ENCODE results near the gene EVI5L. TPM values are rescaled to one million over a fixed set of nuclear protein-coding genes. Genes with fewer than 3 reads are reported as not detected.
A peak's percentile ranks its signal among the peaks of the same experiment; 100 is the strongest.

The EVI5L gene
- total and polyA plus RNA-seq, 5 donors from 2014 or later, result 1.9 to 10.2 (median 2.2) TPM

DNA sequence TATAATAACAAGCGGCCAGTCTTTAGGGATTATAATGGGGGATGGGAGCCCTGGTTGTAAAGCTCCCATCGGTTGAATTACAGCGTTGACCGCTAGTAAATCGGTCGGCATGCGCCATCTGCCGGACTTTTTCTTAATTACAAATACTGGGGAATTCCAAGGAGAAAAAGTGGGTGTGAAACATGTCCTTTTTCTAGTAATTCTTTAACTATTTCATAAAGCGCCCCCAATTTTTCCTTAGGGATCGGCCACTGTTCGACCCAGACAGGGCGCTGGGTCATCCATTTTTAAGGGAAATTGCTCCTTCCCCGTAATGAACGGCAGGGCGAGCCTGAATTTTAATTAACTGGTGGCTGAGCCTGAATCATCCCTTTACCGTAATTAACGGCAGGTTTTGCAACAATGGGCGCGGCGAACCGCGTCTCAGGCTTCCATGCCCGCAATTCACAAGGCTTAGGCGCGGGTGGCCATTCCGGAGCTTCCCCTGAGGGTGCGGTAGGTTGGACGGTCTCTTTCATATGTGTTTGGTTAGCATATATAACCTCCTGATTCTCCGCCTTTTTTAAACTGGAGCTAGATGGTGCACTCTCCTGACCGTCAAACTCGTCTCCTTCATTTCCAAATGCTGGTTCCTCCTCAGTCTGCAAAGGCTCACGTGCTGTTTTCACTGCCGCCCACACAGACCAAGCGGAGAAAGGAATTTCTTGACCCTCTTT is 30.2 kb upstream of the EVI5L start:
- Histone ChIP-seq H3K9me3 (ENCODE audit: control insufficient read depth in 2 of 2, low read length in 2 of 2) (peaks cover 0 to 3% of the 10 kb centered on the region in 2 experiments), H3K27me3 (ENCODE audit: control insufficient read depth, insufficient read depth, low read length) (peaks cover 5% of the 10 kb centered on the region), H3K36me3 (ENCODE audit: control insufficient read depth, insufficient read depth, low read length) (no peaks in the 10 kb centered on the region), H3K4me3 (ENCODE audit: low read depth, low read length) (no peak overlapping the region), H3K4me1 (ENCODE audit: control insufficient read depth, insufficient read depth, low read length, poor library complexity, severe bottlenecking) (peaks cover 8% of the 10 kb centered on the region), H3K27ac (ENCODE audit: insufficient read depth, low read length, poor library complexity, severe bottlenecking) (no peak overlapping the region)
- H3K27me3 Mint-ChIP-seq, result peaks cover 50% of the 10 kb centered on the region
- DNase-seq, result peak; percentile 42 to 57 (median 45)
- H3K9me3 Mint-ChIP-seq, result peaks cover 0 to 1% (median 0%) of the 10 kb centered on the region in 7 donors
- peaks cover 0 to 10% (median 4%) of the 10 kb centered on the region in 4 donors for H3K4me1 Mint-ChIP-seq
- no peaks in the 10 kb centered on the region for H3K36me3 Mint-ChIP-seq
- no peak overlapping the region for H3K4me3 Mint-ChIP-seq
- ATAC-seq (ENCODE audit: low read depth in 2 of 2), result no peak
- H3K27ac Mint-ChIP-seq, result no peak overlapping the region

DNA sequence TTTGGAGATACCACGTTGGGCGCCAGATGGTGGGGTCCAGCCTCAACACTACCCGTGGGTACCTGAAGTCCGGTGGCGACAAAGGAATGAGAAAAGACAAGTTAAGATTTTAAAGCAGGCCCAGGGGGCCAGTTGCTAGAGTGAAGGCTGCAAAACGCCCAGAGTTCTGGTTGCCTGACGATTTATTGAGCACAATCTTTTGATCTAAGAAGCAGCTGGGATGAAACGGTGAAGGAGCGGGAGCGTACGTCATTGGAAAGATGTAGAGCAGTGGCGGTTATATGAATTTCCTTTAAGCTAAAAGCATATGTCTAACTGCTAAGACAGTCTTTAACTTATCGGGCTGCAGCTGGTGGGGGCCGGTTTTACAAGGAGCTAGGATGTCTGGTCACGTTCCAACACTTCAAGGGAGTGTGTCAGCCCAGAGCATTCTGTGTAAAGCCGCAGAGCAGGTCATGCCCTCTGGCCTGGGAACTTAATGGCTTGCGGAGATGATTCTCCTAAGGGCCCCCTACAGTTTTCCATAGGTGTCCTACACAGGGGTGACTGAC is 28.9 kb upstream of the EVI5L start:
- Mint-ChIP-seq H3K27ac (no peak overlapping the region), H3K9me3 (peaks cover 0 to 1% (median 0%) of the 10 kb centered on the region in 7 donors), H3K27me3 (peaks cover 51% of the 10 kb centered on the region), H3K4me1 (peaks cover 0 to 10% (median 4%) of the 10 kb centered on the region in 4 donors), H3K36me3 (no peaks in the 10 kb centered on the region), H3K4me3 (no peak overlapping the region)
- peaks cover 5% of the 10 kb centered on the region for H3K27me3 ChIP-seq (ENCODE audit: control insufficient read depth, insufficient read depth, low read length)
- H3K4me1 ChIP-seq (ENCODE audit: control insufficient read depth, insufficient read depth, low read length, poor library complexity, severe bottlenecking), result peaks cover 8% of the 10 kb centered on the region
- no peak for DNase-seq
- no peak for ATAC-seq (ENCODE audit: low read depth in 2 of 2)
- H3K4me3 ChIP-seq (ENCODE audit: low read depth, low read length), result no peak overlapping the region
- no peak overlapping the region for H3K27ac ChIP-seq (ENCODE audit: insufficient read depth, low read length, poor library complexity, severe bottlenecking)
- no peaks in the 10 kb centered on the region for H3K36me3 ChIP-seq (ENCODE audit: control insufficient read depth, insufficient read depth, low read length)
- peaks cover 0 to 3% of the 10 kb centered on the region in 2 experiments for H3K9me3 ChIP-seq (ENCODE audit: control insufficient read depth in 2 of 2, low read length in 2 of 2)

DNA sequence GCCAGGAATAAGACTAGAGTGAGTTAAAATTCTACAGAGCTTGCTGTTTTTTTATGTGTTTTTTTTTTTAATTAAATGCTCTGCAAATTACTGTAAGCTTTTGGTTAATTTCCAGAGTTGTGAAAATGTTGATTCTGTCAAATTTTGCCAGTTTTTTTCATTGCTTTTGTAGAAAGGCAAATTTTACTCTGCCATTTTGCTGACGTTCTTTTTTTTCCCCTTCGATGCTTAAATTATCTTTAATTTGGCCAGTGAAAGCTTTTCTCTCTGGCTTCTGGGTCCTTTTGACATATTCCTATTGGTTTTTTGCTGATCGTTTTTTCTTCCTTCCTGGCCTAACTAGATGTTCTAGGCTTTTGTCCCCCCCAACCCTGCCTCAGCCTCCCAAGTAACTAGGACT is 23.8 kb upstream of the EVI5L start:
- Mint-ChIP-seq H3K9me3 (peaks cover 0 to 11% (median 5%) of the 10 kb centered on the region in 7 donors), H3K27me3 (peaks cover 31% of the 10 kb centered on the region), H3K4me3 (no peak overlapping the region), H3K4me1 (peaks cover 0 to 9% (median 4%) of the 10 kb centered on the region in 4 donors), H3K36me3 (peaks cover 5% of the 10 kb centered on the region), H3K27ac (no peak overlapping the region)
- peaks cover 5% of the 10 kb centered on the region for H3K4me1 ChIP-seq (ENCODE audit: control insufficient read depth, insufficient read depth, low read length, poor library complexity, severe bottlenecking)
- H3K27me3 ChIP-seq (ENCODE audit: control insufficient read depth, insufficient read depth, low read length), result peaks cover 2% of the 10 kb centered on the region
- no peak overlapping the region for H3K27ac ChIP-seq (ENCODE audit: insufficient read depth, low read length, poor library complexity, severe bottlenecking)
- no peak for ATAC-seq (ENCODE audit: low read depth in 2 of 2)
- peaks cover 5 to 9% of the 10 kb centered on the region in 2 experiments for H3K9me3 ChIP-seq (ENCODE audit: control insufficient read depth in 2 of 2, low read length in 2 of 2)
- DNase-seq, result no peak
- H3K36me3 ChIP-seq (ENCODE audit: control insufficient read depth, insufficient read depth, low read length), result no peaks in the 10 kb centered on the region
- H3K4me3 ChIP-seq (ENCODE audit: low read depth, low read length), result no peak overlapping the region

DNA sequence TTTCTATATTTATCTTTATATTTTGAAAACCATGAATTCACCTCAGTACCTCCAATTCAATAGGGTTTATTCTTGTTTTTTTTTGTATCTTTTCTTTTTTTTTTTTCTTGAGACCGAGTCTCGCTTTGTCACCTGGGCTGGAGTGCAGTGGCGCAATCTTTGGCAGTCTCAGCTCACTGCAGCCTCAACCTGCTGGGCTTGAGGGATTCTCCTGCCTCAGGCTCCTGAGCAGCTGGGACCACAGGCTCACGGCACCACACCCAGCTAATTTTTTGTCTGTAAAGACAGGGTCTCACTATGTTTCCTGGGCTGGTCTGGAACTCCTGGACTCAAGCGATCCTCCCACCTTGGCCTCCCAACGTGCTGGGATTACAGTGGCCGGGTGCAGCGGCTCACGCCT is 23.1 kb upstream of the EVI5L start:
- Mint-ChIP-seq H3K27ac (peak overlapping the region in 1 of 3 donors; percentile 14), H3K9me3 (peaks cover 0 to 14% (median 8%) of the 10 kb centered on the region in 7 donors), H3K4me3 (no peak overlapping the region), H3K27me3 (peaks cover 35% of the 10 kb centered on the region), H3K36me3 (peaks cover 5% of the 10 kb centered on the region), H3K4me1 (peaks cover 0 to 9% (median 4%) of the 10 kb centered on the region in 4 donors)
- no peak overlapping the region for H3K27ac ChIP-seq (ENCODE audit: insufficient read depth, low read length, poor library complexity, severe bottlenecking)
- H3K9me3 ChIP-seq (ENCODE audit: control insufficient read depth in 2 of 2, low read length in 2 of 2), result peaks cover 12 to 15% of the 10 kb centered on the region in 2 experiments
- no peaks in the 10 kb centered on the region for H3K36me3 ChIP-seq (ENCODE audit: control insufficient read depth, insufficient read depth, low read length)
- H3K4me1 ChIP-seq (ENCODE audit: control insufficient read depth, insufficient read depth, low read length, poor library complexity, severe bottlenecking), result peaks cover 5% of the 10 kb centered on the region
- no peak for DNase-seq
- no peak overlapping the region for H3K4me3 ChIP-seq (ENCODE audit: low read depth, low read length)
- no peak for ATAC-seq (ENCODE audit: low read depth in 2 of 2)
- H3K27me3 ChIP-seq (ENCODE audit: control insufficient read depth, insufficient read depth, low read length), result peaks cover 4% of the 10 kb centered on the region

DNA sequence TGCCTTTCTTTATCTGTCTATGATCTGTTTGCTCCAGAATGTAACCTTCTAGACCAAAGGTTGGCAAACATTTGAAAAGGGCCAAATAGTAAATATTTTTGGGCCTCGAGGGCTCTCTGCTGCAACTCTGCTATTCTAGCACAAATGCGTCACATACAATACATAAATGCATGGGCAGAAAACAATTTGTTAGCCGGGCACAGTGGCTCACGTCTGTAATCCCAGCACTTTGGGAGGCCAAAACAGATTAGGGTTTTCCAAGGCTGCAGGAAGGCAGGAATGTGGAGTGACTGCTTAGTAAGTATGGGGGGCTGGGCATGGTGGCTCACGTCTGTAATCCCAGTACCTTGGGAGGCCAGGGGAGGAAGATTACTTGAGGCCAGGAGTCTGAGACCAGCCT is 21.9 kb upstream of the EVI5L start:
- peaks cover 4% of the 10 kb centered on the region for H3K27me3 ChIP-seq (ENCODE audit: control insufficient read depth, insufficient read depth, low read length)
- DNase-seq, result no peak
- H3K9me3 ChIP-seq (ENCODE audit: control insufficient read depth in 2 of 2, low read length in 2 of 2), result peaks cover 19 to 20% of the 10 kb centered on the region in 2 experiments
- H3K4me3 ChIP-seq (ENCODE audit: low read depth, low read length), result no peak overlapping the region
- H3K4me1 ChIP-seq (ENCODE audit: control insufficient read depth, insufficient read depth, low read length, poor library complexity, severe bottlenecking), result peaks cover 5% of the 10 kb centered on the region
- H3K4me1 Mint-ChIP-seq, result peaks cover 0 to 9% (median 4%) of the 10 kb centered on the region in 4 donors
- peak overlapping the region in 1 of 3 donors; percentile 79 for H3K27ac Mint-ChIP-seq
- peaks cover 5% of the 10 kb centered on the region for H3K36me3 Mint-ChIP-seq
- no peak for ATAC-seq (ENCODE audit: low read depth in 2 of 2)
- H3K9me3 Mint-ChIP-seq, result peaks cover 0 to 19% (median 10%) of the 10 kb centered on the region in 7 donors
- no peak overlapping the region for H3K27ac ChIP-seq (ENCODE audit: insufficient read depth, low read length, poor library complexity, severe bottlenecking)
- H3K36me3 ChIP-seq (ENCODE audit: control insufficient read depth, insufficient read depth, low read length), result no peaks in the 10 kb centered on the region
- no peak overlapping the region for H3K4me3 Mint-ChIP-seq
- peaks cover 31% of the 10 kb centered on the region for H3K27me3 Mint-ChIP-seq

DNA sequence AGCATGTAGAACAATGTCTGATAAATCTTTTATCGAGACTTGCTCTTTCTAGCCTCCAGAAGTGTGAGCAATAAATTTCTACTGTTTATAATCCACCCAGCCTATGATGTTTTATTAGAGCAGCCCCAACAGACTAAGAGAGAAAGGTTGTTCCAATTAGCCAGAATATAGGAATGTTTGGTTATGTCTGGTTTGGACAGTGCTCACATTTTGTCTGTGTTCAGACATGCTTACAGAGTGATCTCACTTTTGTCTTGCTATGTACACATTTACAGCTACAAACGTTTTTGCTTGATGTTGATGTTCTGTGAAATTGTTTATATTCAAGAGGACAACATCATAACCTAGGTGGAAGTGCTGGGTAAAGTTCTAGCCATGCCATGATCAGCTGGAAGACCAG is 18.0 kb upstream of the EVI5L start:
- peaks cover 3 to 24% (median 13%) of the 10 kb centered on the region in 7 donors for H3K9me3 Mint-ChIP-seq
- peaks cover 19 to 20% of the 10 kb centered on the region in 2 experiments for H3K9me3 ChIP-seq (ENCODE audit: control insufficient read depth in 2 of 2, low read length in 2 of 2)
- H3K36me3 ChIP-seq (ENCODE audit: control insufficient read depth, insufficient read depth, low read length), result no peaks in the 10 kb centered on the region
- H3K4me1 ChIP-seq (ENCODE audit: control insufficient read depth, insufficient read depth, low read length, poor library complexity, severe bottlenecking), result peaks cover 19% of the 10 kb centered on the region
- ATAC-seq (ENCODE audit: low read depth in 2 of 2) (no peak), DNase-seq (no peak)
- peak overlapping the region in 1 of 4 donors; percentile 2 for H3K4me3 Mint-ChIP-seq
- peaks cover 6 to 37% (median 20%) of the 10 kb centered on the region in 4 donors for H3K4me1 Mint-ChIP-seq
- H3K27me3 ChIP-seq (ENCODE audit: control insufficient read depth, insufficient read depth, low read length), result peaks cover 4% of the 10 kb centered on the region
- no peak overlapping the region for H3K27ac Mint-ChIP-seq
- H3K36me3 Mint-ChIP-seq, result peaks cover 12% of the 10 kb centered on the region
- H3K27me3 Mint-ChIP-seq, result peaks cover 23% of the 10 kb centered on the region
- no peak overlapping the region for H3K4me3 ChIP-seq (ENCODE audit: low read depth, low read length)
- no peak overlapping the region for H3K27ac ChIP-seq (ENCODE audit: insufficient read depth, low read length, poor library complexity, severe bottlenecking)

DNA sequence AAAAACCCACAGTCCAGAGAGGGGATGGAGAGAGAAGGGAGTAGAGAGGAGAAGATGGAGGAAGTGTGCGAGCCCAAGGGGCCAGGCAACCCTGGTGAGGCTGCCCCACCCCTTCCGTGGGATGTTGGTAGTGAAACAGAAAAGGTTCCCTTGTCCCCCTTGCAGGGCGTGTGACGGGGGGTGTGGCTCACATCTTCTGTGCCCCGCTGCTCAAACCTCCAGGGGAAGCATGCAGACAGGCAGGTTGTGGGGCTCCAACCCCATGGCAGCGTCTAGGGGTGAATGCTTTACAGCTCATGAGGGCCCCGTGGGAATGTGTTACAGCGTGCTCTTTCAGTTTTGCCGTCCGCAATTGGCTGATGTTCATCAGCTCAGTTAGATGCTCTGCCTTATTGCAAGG is 14.7 kb upstream of the EVI5L start:
- Mint-ChIP-seq H3K4me3 (peak overlapping the region; percentile 27 to 86 (median 66)), H3K9me3 (peaks cover 6 to 25% (median 16%) of the 10 kb centered on the region in 7 donors), H3K27me3 (peaks cover 52% of the 10 kb centered on the region), H3K4me1 (peaks cover 4 to 28% (median 17%) of the 10 kb centered on the region in 4 donors), H3K27ac (peak overlapping the region; percentile 33 to 78 (median 65)), H3K36me3 (peaks cover 12% of the 10 kb centered on the region)
- peak overlapping the region; percentile 15 for H3K4me3 ChIP-seq (ENCODE audit: low read depth, low read length)
- DNase-seq, result peak in 2 of 3 donors; percentile 6 to 84
- no peak overlapping the region for H3K27ac ChIP-seq (ENCODE audit: insufficient read depth, low read length, poor library complexity, severe bottlenecking)
- H3K36me3 ChIP-seq (ENCODE audit: control insufficient read depth, insufficient read depth, low read length), result no peaks in the 10 kb centered on the region
- H3K4me1 ChIP-seq (ENCODE audit: control insufficient read depth, insufficient read depth, low read length, poor library complexity, severe bottlenecking), result peaks cover 15% of the 10 kb centered on the region
- peaks cover 26 to 31% of the 10 kb centered on the region in 2 experiments for H3K9me3 ChIP-seq (ENCODE audit: control insufficient read depth in 2 of 2, low read length in 2 of 2)
- ATAC-seq (ENCODE audit: low read depth in 2 of 2), result no peak
- peaks cover 14% of the 10 kb centered on the region for H3K27me3 ChIP-seq (ENCODE audit: control insufficient read depth, insufficient read depth, low read length)
